ENCODE measurements around the gene CYP46A1.

GRCh38 chr14:99747167-99747566 lies 63.1 kb downstream of the CYP46A1 start:
- TF ChIP-seq CTCF (IDR thresholded peaks at IDR 0.05) (no peak), EZH2 (IDR thresholded peaks at IDR 0.05; ENCODE audit: borderline replicate concordance, insufficient read depth, low read depth, low read length, poor library complexity, severe bottlenecking) (no peak)

Measured in B cell (primary cell).